SK-N-SH (cell line): ENCODE results near the gene TRRAP. TPM values are rescaled to one million over a fixed set of nuclear protein-coding genes. Genes with fewer than 3 reads are reported as not detected.

ENCODE experiments used
- CTCF ChIA-PET: fragments of 300-600, 350-600 bp; formaldehyde crosslinking; extraction: SDS; loops from one replicate; lab custom pipeline; 2021; lab: Yijun Ruan, JAX
- POLR2A ChIA-PET: fragments of 350-600 bp; sonication (Branson Sonifier 250); formaldehyde crosslinking; extraction: SDS; loops from one replicate; lab custom pipeline; 2020; ENCODE audit warnings: antibody characterized with exemption, inconsistent platforms; lab: Yijun Ruan, JAX
- DNase-seq: peaks from one replicate; pipeline ENCODE4 v3.0.0; 2012
- H2AFZ ChIP-seq: fragments of 200-600 bp; sonication (generic); 2 replicates; pipeline ENCODE4 v1.8.1; 2016; ENCODE audit warnings: antibody characterized with exemption, mild to moderate bottlenecking, low read depth
- H3F3A ChIP-seq: fragments of 200-600 bp; sonication (generic); replicated peaks from 2 replicates; pipeline ENCODE3; 2016; ENCODE audit warnings: antibody characterized with exemption, mild to moderate bottlenecking; ENCODE audit not compliant: insufficient read depth
- H3K27ac ChIP-seq, 2 experiments: fragments of 200-500 bp in 1 of 2; fragments of 200-600 bp in 1 of 2; sonication (Bioruptor generic) in 1 of 2; sonication (generic), shearing (Covaris generic) in 1 of 2; 2 replicates each; pipeline versions ENCODE4 v1.5.1 to v1.6.1; 2014 to 2016; ENCODE audit warnings: low read depth in 2 of 2, inconsistent platforms in 1 of 2, low read length in 1 of 2, mild to moderate bottlenecking in 1 of 2, mixed read lengths in 1 of 2
- H3K27me3 ChIP-seq: fragments of 200-600 bp; sonication (generic), shearing (Covaris generic); 2 replicates; pipeline ENCODE4 v1.6.1; 2016; ENCODE audit warnings: mixed run types; ENCODE audit not compliant: insufficient read depth
- H3K36me3 ChIP-seq, 2 experiments: fragments of 200-500 bp in 1 of 2; fragments of 200-600 bp in 1 of 2; sonication (Bioruptor generic) in 1 of 2; sonication (generic) in 1 of 2; replicated peaks in 1 of 2; 2 replicates each; pipeline versions ENCODE3 to v1.5.1; 2014 to 2016; ENCODE audit warnings: low read length in 1 of 2, mild to moderate bottlenecking in 1 of 2; ENCODE audit not compliant: insufficient read depth in 2 of 2, control insufficient read depth in 1 of 2
- H3K4me1 ChIP-seq, 2 experiments: fragments of 200-500 bp in 1 of 2; fragments of 200-600 bp in 1 of 2; sonication (Bioruptor generic) in 1 of 2; sonication (generic), shearing (Covaris generic) in 1 of 2; 2 replicates each; pipeline versions ENCODE4 v1.5.1 to v1.6.1; 2014 to 2016; ENCODE audit warnings: low read depth in 1 of 2, low read length in 1 of 2, mixed run types in 1 of 2; ENCODE audit not compliant: insufficient read depth in 2 of 2, control insufficient read depth in 1 of 2
- H3K4me2 ChIP-seq: fragments of 200-600 bp; sonication (generic), shearing (Covaris generic); 2 replicates; pipeline ENCODE4 v1.6.1; 2017; ENCODE audit warnings: mixed run types
- H3K4me3 ChIP-seq, 2 experiments: fragments of 200-500 bp in 1 of 2; fragments of 200-600 bp in 1 of 2; sonication (Bioruptor generic) in 1 of 2; sonication (generic), shearing (Covaris generic) in 1 of 2; 2 replicates each; pipeline versions ENCODE4 v1.5.1 to v1.8.1; 2014 to 2016; ENCODE audit warnings: low read depth in 2 of 2, inconsistent platforms in 1 of 2, low read length in 1 of 2, mild to moderate bottlenecking in 1 of 2, mixed read lengths in 1 of 2, moderate library complexity in 1 of 2
- H3K79me2 ChIP-seq: fragments of 200-600 bp; sonication (generic); 2 replicates; pipeline ENCODE4 v1.8.1; 2017; ENCODE audit warnings: mild to moderate bottlenecking; ENCODE audit not compliant: insufficient read depth
- H3K9ac ChIP-seq: fragments of 200-600 bp; sonication (generic); 2 replicates; pipeline ENCODE4 v1.6.1; 2017; ENCODE audit warnings: mixed run types
- H3K9me2 ChIP-seq: fragments of 200-600 bp; sonication (generic); 2 replicates; pipeline ENCODE4 v1.6.1; 2017; ENCODE audit warnings: mixed run types
- H3K9me3 ChIP-seq: fragments of 200-600 bp; sonication (generic); 2 replicates; pipeline ENCODE4 v1.6.1; 2017; ENCODE audit warnings: mixed run types, mild to moderate bottlenecking, moderate library complexity
- H4K20me1 ChIP-seq: fragments of 200-600 bp; sonication (generic); 2 replicates; pipeline ENCODE4 v1.6.1; 2017; ENCODE audit warnings: mild to moderate bottlenecking, mixed run types; ENCODE audit not compliant: insufficient read depth
- ELF1 ChIP-seq: IDR thresholded peaks from 2 replicates; pipeline ENCODE4 v1.4.0; 2012
- FOXJ3 ChIP-seq: sonication (generic); formaldehyde crosslinking; IDR thresholded peaks from 2 replicates; pipeline ENCODE4 v1.5.1; 2020; ENCODE audit warnings: mild to moderate bottlenecking, missing genetic modification reagents
- GABPA ChIP-seq: IDR thresholded peaks from 2 replicates; pipeline ENCODE4 v1.4.0; 2012; ENCODE audit warnings: low read depth, mild to moderate bottlenecking
- GATA2 ChIP-seq: sonication (generic); formaldehyde crosslinking; IDR thresholded peaks from 2 replicates; pipeline ENCODE4 v1.5.0; 2020; ENCODE audit warnings: mild to moderate bottlenecking, missing genetic modification reagents
- IRF3 ChIP-seq: fragments of 150-350 bp; IDR thresholded peaks from 2 replicates; pipeline ENCODE4 v1.6.1; 2016; ENCODE audit warnings: mild to moderate bottlenecking, low read depth, low read length
- MEF2A ChIP-seq: IDR thresholded peaks from 2 replicates; pipeline ENCODE4 v1.4.0; 2012; ENCODE audit warnings: low read depth, borderline replicate concordance
- NFIC ChIP-seq: IDR thresholded peaks from 2 replicates; pipeline ENCODE4 v1.4.0; 2012; ENCODE audit warnings: borderline replicate concordance
- POLR2AphosphoS5 ChIP-seq: IDR thresholded peaks from 2 replicates; pipeline ENCODE4 v1.6.1; 2012; ENCODE audit warnings: low read depth, low read length
- RAD21 ChIP-seq: IDR thresholded peaks from 2 replicates; pipeline ENCODE4 v1.6.1; 2012; ENCODE audit warnings: mild to moderate bottlenecking, low read length
- RXRA ChIP-seq: IDR thresholded peaks from 2 replicates; pipeline ENCODE4 v1.4.0; 2012; ENCODE audit warnings: low read depth, mild to moderate bottlenecking, borderline replicate concordance
- SMC3 ChIP-seq: IDR thresholded peaks from 2 replicates; pipeline ENCODE4 v1.6.1; 2012; ENCODE audit warnings: low read depth, low read length, improper control_type of control experiment
- TAF1 ChIP-seq: IDR thresholded peaks from 2 replicates; pipeline ENCODE4 v1.6.1; 2012; ENCODE audit warnings: low read depth, mild to moderate bottlenecking, low read length, moderate library complexity, borderline replicate concordance
- TCF12 ChIP-seq: IDR thresholded peaks from 2 replicates; pipeline ENCODE4 v1.4.0; 2012
- WGBS: methylation state at CpG from one replicate; pipeline ENCODE4 v1.1.6; 2017; ENCODE audit warnings: low lambda C conversion rate; 5-methylcytosine and 5-hydroxymethylcytosine counted together
- polyA plus RNA-seq, 3 experiments: library from polyadenylated mRNA; depleted of rRNA; stranded (reverse); fragments of >200 nt; gene quantifications; 2 replicates each; pipeline ENCODE4 v1.2.3, GENCODE V29; 2012
- TF ChIP-seq, protein P1 (sequence below): IDR thresholded peaks from 2 replicates; pipeline ENCODE4 v1.4.0; 2012; ENCODE audit warnings: low read depth, borderline replicate concordance
- TF ChIP-seq, protein P2 (sequence below): fragments of 200-600 bp; sonication (generic); IDR thresholded peaks from 2 replicates; pipeline ENCODE4 v1.6.1; 2017; ENCODE audit warnings: antibody characterized with exemption, mild to moderate bottlenecking, moderate library complexity

Gene TRRAP
- polyA plus RNA-seq, 1 of the 3 experiments (the other 2 are of a cell fraction) = 24.9 TPM

DNA sequence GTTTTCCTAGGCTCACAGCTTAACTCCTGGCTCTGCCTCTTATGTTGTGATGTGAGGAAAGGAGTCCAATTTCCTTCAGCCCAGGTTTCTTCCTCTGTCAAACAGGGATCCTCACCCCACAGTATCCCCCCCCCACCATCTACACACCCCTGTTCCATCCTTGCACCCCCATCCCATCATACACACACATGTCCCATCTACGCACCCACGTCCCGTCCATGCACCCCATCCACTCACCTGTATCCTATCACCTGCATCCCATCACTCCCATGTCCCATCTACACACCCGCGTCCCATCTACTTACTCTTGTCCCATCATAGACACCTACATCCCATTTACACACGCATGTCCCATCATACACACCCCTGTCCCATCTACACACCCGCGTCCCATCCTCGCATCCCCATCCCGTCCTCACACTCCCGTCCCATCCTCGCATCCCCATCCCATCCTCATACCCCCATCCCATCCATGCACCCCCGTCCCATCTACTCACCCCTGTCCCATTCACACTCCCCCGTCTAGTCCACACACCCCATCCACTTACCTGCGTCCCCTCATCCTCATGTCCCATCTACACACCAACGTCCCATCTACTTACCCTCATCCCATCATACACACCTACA lies 117.3 kb downstream of the TRRAP start:
- no peak overlapping the region for H2AFZ ChIP-seq
- ChIA-PET CTCF (interaction anchor here (2.6 kb wide), 1 partner anchor 45 kb away, joined by 8 read pairs; no protein-coding TSS in a partner anchor), POLR2A (no interaction called here)
- peaks cover 64 to 93% of the 10 kb centered on the region in 2 experiments for H3K36me3 ChIP-seq
- H3F3A ChIP-seq = peaks cover 4% of the 10 kb centered on the region
- H3K9me3 ChIP-seq = no peaks in the 10 kb centered on the region
- no peaks in the 10 kb centered on the region for H3K79me2 ChIP-seq
- no peak overlapping the region for H3K27ac ChIP-seq
- DNase-seq = no peak
- H3K9ac ChIP-seq = no peak overlapping the region
- H3K27me3 ChIP-seq = no peaks in the 10 kb centered on the region
- H3K4me1 ChIP-seq = peaks cover 0 to 2% of the 10 kb centered on the region in 2 experiments; a peak in 1 of 4 replicates
- H4K20me1 ChIP-seq = no peaks in the 10 kb centered on the region
- no peak overlapping the region for H3K4me3 ChIP-seq
- no peak overlapping the region for H3K4me2 ChIP-seq
- TF ChIP-seq IRF3 = no peak
- no peak for TF ChIP-seq RXRA
- no peak for TF ChIP-seq ELF1
- no peak for TF ChIP-seq NFIC
- no peak for TF ChIP-seq GATA2 (CRISPR knock-in tag)
- TF ChIP-seq SMC3 = no peak
- no peak for TF ChIP-seq GABPA
- no peak for TF ChIP-seq TAF1
- no peak for TF ChIP-seq FOXJ3 (CRISPR knock-in tag)
- TF ChIP-seq, protein P1, sequence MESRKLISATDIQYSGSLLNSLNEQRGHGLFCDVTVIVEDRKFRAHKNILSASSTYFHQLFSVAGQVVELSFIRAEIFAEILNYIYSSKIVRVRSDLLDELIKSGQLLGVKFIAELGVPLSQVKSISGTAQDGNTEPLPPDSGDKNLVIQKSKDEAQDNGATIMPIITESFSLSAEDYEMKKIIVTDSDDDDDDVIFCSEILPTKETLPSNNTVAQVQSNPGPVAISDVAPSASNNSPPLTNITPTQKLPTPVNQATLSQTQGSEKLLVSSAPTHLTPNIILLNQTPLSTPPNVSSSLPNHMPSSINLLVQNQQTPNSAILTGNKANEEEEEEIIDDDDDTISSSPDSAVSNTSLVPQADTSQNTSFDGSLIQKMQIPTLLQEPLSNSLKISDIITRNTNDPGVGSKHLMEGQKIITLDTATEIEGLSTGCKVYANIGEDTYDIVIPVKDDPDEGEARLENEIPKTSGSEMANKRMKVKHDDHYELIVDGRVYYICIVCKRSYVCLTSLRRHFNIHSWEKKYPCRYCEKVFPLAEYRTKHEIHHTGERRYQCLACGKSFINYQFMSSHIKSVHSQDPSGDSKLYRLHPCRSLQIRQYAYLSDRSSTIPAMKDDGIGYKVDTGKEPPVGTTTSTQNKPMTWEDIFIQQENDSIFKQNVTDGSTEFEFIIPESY = no peak
- TF ChIP-seq RAD21 = no peak
- TF ChIP-seq, protein P2, sequence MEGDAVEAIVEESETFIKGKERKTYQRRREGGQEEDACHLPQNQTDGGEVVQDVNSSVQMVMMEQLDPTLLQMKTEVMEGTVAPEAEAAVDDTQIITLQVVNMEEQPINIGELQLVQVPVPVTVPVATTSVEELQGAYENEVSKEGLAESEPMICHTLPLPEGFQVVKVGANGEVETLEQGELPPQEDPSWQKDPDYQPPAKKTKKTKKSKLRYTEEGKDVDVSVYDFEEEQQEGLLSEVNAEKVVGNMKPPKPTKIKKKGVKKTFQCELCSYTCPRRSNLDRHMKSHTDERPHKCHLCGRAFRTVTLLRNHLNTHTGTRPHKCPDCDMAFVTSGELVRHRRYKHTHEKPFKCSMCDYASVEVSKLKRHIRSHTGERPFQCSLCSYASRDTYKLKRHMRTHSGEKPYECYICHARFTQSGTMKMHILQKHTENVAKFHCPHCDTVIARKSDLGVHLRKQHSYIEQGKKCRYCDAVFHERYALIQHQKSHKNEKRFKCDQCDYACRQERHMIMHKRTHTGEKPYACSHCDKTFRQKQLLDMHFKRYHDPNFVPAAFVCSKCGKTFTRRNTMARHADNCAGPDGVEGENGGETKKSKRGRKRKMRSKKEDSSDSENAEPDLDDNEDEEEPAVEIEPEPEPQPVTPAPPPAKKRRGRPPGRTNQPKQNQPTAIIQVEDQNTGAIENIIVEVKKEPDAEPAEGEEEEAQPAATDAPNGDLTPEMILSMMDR = no peak
- no peak for TF ChIP-seq MEF2A
- no peak for TF ChIP-seq TCF12
- no peak for TF ChIP-seq POLR2AphosphoS5
- H3K9me2 ChIP-seq = no peaks in the 10 kb centered on the region
- WGBS = 93% methylated on average over 16 of the region's 16 CpGs
